H9 (cell line): Measurements from ENCODE around the gene ZFP57. TPM values are rescaled to one million over a fixed set of nuclear protein-coding genes. Genes with fewer than 3 reads are reported as not detected.

Source experiments
- DNase-seq: peaks from one replicate; pipeline ENCODE4 v3.0.0-alpha.2; 2017
- H2AFZ ChIP-seq: one replicate; pipeline ENCODE4 v1.6.1; 2013; ENCODE audit warnings: mild to moderate bottlenecking, low read length, control low read depth, moderate library complexity
- H2AK5ac ChIP-seq: 2 replicates; pipeline ENCODE4 v1.6.1; 2013; ENCODE audit warnings: low read length, control low read depth, mixed read lengths; ENCODE audit not compliant: insufficient read length
- H2BK120ac ChIP-seq: one replicate; pipeline ENCODE4 v1.6.1; 2013; ENCODE audit warnings: low read depth, mild to moderate bottlenecking, low read length, control low read depth, inconsistent platforms; ENCODE audit not compliant: poor library complexity, severe bottlenecking
- H2BK12ac ChIP-seq: 2 replicates; pipeline ENCODE4 v1.6.1; 2013; ENCODE audit warnings: low read length, control low read depth, mixed read lengths, low read depth; ENCODE audit not compliant: insufficient read length
- H2BK15ac ChIP-seq: 2 replicates; pipeline ENCODE4 v1.6.1; 2013; ENCODE audit warnings: low read depth, low read length, control low read depth
- H2BK20ac ChIP-seq: one replicate; pipeline ENCODE4 v1.6.1; 2013; ENCODE audit warnings: low read depth, mild to moderate bottlenecking, low read length, control low read depth, inconsistent platforms; ENCODE audit not compliant: poor library complexity, severe bottlenecking
- H2BK5ac ChIP-seq: 2 replicates; pipeline ENCODE4 v1.6.1; 2013; ENCODE audit warnings: low read length, control low read depth, mixed read lengths; ENCODE audit not compliant: insufficient read length
- H3K14ac ChIP-seq: 2 replicates; pipeline ENCODE4 v1.6.1; 2013; ENCODE audit warnings: low read length, control low read depth; ENCODE audit not compliant: insufficient read depth
- H3K18ac ChIP-seq: 2 replicates; pipeline ENCODE4 v1.6.1; 2013; ENCODE audit warnings: low read depth, mild to moderate bottlenecking, mixed read lengths, low read length, control low read depth; ENCODE audit not compliant: insufficient read length
- H3K23ac ChIP-seq: 2 replicates; pipeline ENCODE4 v1.6.1; 2013; ENCODE audit warnings: low read length, control low read depth, mixed read lengths, low read depth; ENCODE audit not compliant: insufficient read length
- H3K23me2 ChIP-seq: 2 replicates; pipeline ENCODE4 v1.6.1; 2013; ENCODE audit warnings: low read depth, mild to moderate bottlenecking, mixed read lengths, low read length, control low read depth; ENCODE audit not compliant: insufficient read length, poor library complexity, severe bottlenecking
- H3K27ac ChIP-seq: 2 replicates; pipeline ENCODE4 v1.5.1; 2013; ENCODE audit warnings: low read length, control low read depth, mixed read lengths, low read depth; ENCODE audit not compliant: insufficient read length
- H3K27me3 ChIP-seq: 2 replicates; pipeline ENCODE4 v1.6.1; 2013; ENCODE audit warnings: low read length, control low read depth, inconsistent platforms; ENCODE audit not compliant: insufficient read depth
- H3K4ac ChIP-seq: 2 replicates; pipeline ENCODE4 v1.6.1; 2013; ENCODE audit warnings: low read depth, mild to moderate bottlenecking, control low read depth, inconsistent platforms, low read length, moderate library complexity
- H3K4me1 ChIP-seq: 2 replicates; pipeline ENCODE4 v1.6.1; 2013; ENCODE audit warnings: low read length, control low read depth, inconsistent platforms; ENCODE audit not compliant: insufficient read depth
- H3K4me2 ChIP-seq: 2 replicates; pipeline ENCODE4 v1.6.1; 2013; ENCODE audit warnings: low read length, control low read depth, mixed read lengths; ENCODE audit not compliant: insufficient read length, insufficient read depth
- H3K56ac ChIP-seq: 2 replicates; pipeline ENCODE4 v1.6.1; 2013; ENCODE audit warnings: low read depth, mild to moderate bottlenecking, mixed read lengths, low read length, control low read depth; ENCODE audit not compliant: insufficient read length
- H3K79me1 ChIP-seq: 2 replicates; pipeline ENCODE4 v1.6.1; 2013; ENCODE audit warnings: low read depth, mild to moderate bottlenecking, moderate library complexity, low read length, control low read depth, inconsistent platforms; ENCODE audit not compliant: insufficient read depth, poor library complexity, severe bottlenecking
- H3K79me2 ChIP-seq: 2 replicates; pipeline ENCODE4 v1.6.1; 2013; ENCODE audit warnings: low read length, control low read depth, inconsistent platforms; ENCODE audit not compliant: insufficient read depth
- H3K9ac ChIP-seq: 2 replicates; pipeline ENCODE4 v1.6.1; 2013; ENCODE audit warnings: low read length, control low read depth, mixed read lengths; ENCODE audit not compliant: insufficient read length; ENCODE audit errors: extremely low read depth
- H3K9me3 ChIP-seq: one replicate; pipeline ENCODE4 v1.6.1; 2013; ENCODE audit warnings: low read depth, low read length, inconsistent platforms; ENCODE audit not compliant: control insufficient read depth
- H3T11ph ChIP-seq: one replicate; pipeline ENCODE4 v1.6.1; 2013; ENCODE audit warnings: mild to moderate bottlenecking, low read length, control low read depth, inconsistent platforms
- H4K20me1 ChIP-seq: one replicate; pipeline ENCODE4 v1.6.1; 2013; ENCODE audit not compliant: control insufficient read depth, insufficient read length, insufficient read depth
- H4K5ac ChIP-seq: 2 replicates; pipeline ENCODE4 v1.6.1; 2013; ENCODE audit warnings: low read depth, mild to moderate bottlenecking, mixed read lengths, low read length, control low read depth; ENCODE audit not compliant: insufficient read length
- H4K8ac ChIP-seq: replicated peaks from 2 replicates; pipeline ENCODE4 v1.6.1; 2013; ENCODE audit warnings: low read length, control low read depth, mixed read lengths, low read depth; ENCODE audit not compliant: insufficient read length
- H4K91ac ChIP-seq: 2 replicates; pipeline ENCODE4 v1.6.1; 2013; ENCODE audit warnings: low read depth, mild to moderate bottlenecking, moderate library complexity, mixed read lengths, low read length, control low read depth; ENCODE audit not compliant: insufficient read length
- H3K27ac Mint-ChIP-seq, 3 experiments: 2 replicates in 2 of 3; 3 replicates in 1 of 3; pipeline ENCODE4 v1.8.0; 2020 to 2021; ENCODE audit warnings: mixed read lengths in 3 of 3, mild to moderate bottlenecking in 1 of 3, moderate library complexity in 1 of 3
- H3K27me3 Mint-ChIP-seq: 2 replicates; pipeline ENCODE4 v1.8.0; 2021; ENCODE audit warnings: low read depth, mild to moderate bottlenecking, moderate library complexity, mixed read lengths
- H3K36me3 Mint-ChIP-seq, 3 experiments: 2 replicates in 2 of 3; 3 replicates in 1 of 3; pipeline ENCODE4 v1.8.0; 2020 to 2021; ENCODE audit warnings: low read depth in 3 of 3, mixed read lengths in 3 of 3; ENCODE audit not compliant: insufficient read depth in 1 of 3
- H3K4me1 Mint-ChIP-seq, 2 experiments: 2 replicates each; pipeline ENCODE4 v1.8.0; 2020; ENCODE audit warnings: mixed read lengths in 2 of 2
- H3K4me3 Mint-ChIP-seq, 2 experiments: 2 replicates in 1 of 2; 3 replicates in 1 of 2; pipeline ENCODE4 v1.8.0; 2020 to 2021; ENCODE audit warnings: mild to moderate bottlenecking in 2 of 2, mixed read lengths in 2 of 2, moderate library complexity in 1 of 2
- H3K9me3 Mint-ChIP-seq, 2 experiments: 2 replicates in 1 of 2; 3 replicates in 1 of 2; pipeline ENCODE4 v1.8.0; 2020; ENCODE audit warnings: mild to moderate bottlenecking in 2 of 2, mixed read lengths in 2 of 2, moderate library complexity in 1 of 2
- CTCF ChIP-seq: fragments of 200-600 bp; sonication (generic); conservative IDR thresholded peaks from 3 replicates; pipeline ENCODE4 v1.8.0; 2021; ENCODE audit warnings: antibody characterized with exemption, mild to moderate bottlenecking
- WGBS: extraction: QIAGEN DNeasy Blood & Tissue Kit; methylation state at CpG from one replicate; pipeline ENCODE4 v1.1.7; 2013; ENCODE audit warnings: missing lambda C conversion rate, low lambda C conversion rate, mixed read lengths; ENCODE audit not compliant: insufficient read length; ENCODE audit errors: extremely low coverage; 5-methylcytosine and 5-hydroxymethylcytosine counted together
- total RNA-seq: library from RNA; stranded (reverse); gene quantifications from 2 replicates; pipeline ENCODE4 v1.2.1, GENCODE V29; 2021

Gene ZFP57
- total RNA-seq, 1 experiment from 2014 or later: 1.7 TPM

GRCh38 chr6:29727637-29728036, 46.7 kb upstream of the ZFP57 start:
- H3K36me3 Mint-ChIP-seq: peaks cover 0 to 3% (median 2%) of the 10 kb centered on the region in 3 experiments; a peak in 3 of 7 replicates
- peaks cover 11 to 12% of the 10 kb centered on the region in 2 experiments for H3K4me1 Mint-ChIP-seq
- H3K79me2 ChIP-seq: no peaks in the 10 kb centered on the region
- H3K9me3 ChIP-seq: no peaks in the 10 kb centered on the region
- H2BK12ac ChIP-seq: no peak overlapping the region
- no peak for DNase-seq
- H3K9ac ChIP-seq: no peak overlapping the region
- H3K27me3 Mint-ChIP-seq: peaks cover 51% of the 10 kb centered on the region
- H3K4me3 Mint-ChIP-seq: no peak overlapping the region
- H2BK20ac ChIP-seq: no peak overlapping the region
- peaks cover 4% of the 10 kb centered on the region for H3K23me2 ChIP-seq
- no peak overlapping the region for H3K14ac ChIP-seq
- H3K23ac ChIP-seq: no peak overlapping the region
- H2BK15ac ChIP-seq: no peak overlapping the region
- H2AFZ ChIP-seq: no peak overlapping the region
- no peak for TF ChIP-seq CTCF
- no peak overlapping the region for H3K4me2 ChIP-seq
- H3K56ac ChIP-seq: no peak overlapping the region
- no peak overlapping the region for H3K18ac ChIP-seq
- H3K27ac Mint-ChIP-seq: no peak overlapping the region
- H4K20me1 ChIP-seq: no peaks in the 10 kb centered on the region
- no peak overlapping the region for H3K4ac ChIP-seq
- H3K27ac ChIP-seq: no peak overlapping the region
- no peak overlapping the region for H2BK120ac ChIP-seq
- peaks cover 4% of the 10 kb centered on the region; the same call in 1 of the 2 replicates for H3K27me3 ChIP-seq
- no peak overlapping the region for H4K5ac ChIP-seq
- WGBS: no CpG with 5 or more reads among the region's 2 CpGs
- H2BK5ac ChIP-seq: no peak overlapping the region
- no peak overlapping the region for H4K91ac ChIP-seq
- no peaks in the 10 kb centered on the region for H3K4me1 ChIP-seq
- no peak overlapping the region for H2AK5ac ChIP-seq
- no peaks in the 10 kb centered on the region for H3K9me3 Mint-ChIP-seq
- H4K8ac ChIP-seq: no peak overlapping the region
- no peak overlapping the region for H3T11ph ChIP-seq
- no peaks in the 10 kb centered on the region for H3K79me1 ChIP-seq
